Raji (cell line): ENCODE results near the gene ZNF664.

ENCODE experiments used
- POLR2A ChIP-seq: IDR thresholded peaks from 2 replicates; pipeline ENCODE4 v1.6.1; 2011; ENCODE audit warnings: low read depth, low read length, control low read depth; ENCODE audit not compliant: insufficient read depth

ZNF664 gene

GRCh38 chr12:123972457-123973401 lies at the start of gene ZNF664, which contains the start of gene CCDC92:
ZNF664 (plus strand) TSS chr12:123973215; CDS start chr12:124012145, 38,930 bp downstream.
CCDC92 (minus strand) TSS chr12:123972831; CDS start chr12:123944305, 28,526 bp downstream.
- peak; percentile 82 for TF ChIP-seq POLR2A

- no peak for TF ChIP-seq POLR2A
Observed at GRCh38 chr12:123923927-123924326, 49.1 kb upstream of the ZNF664 start.

GRCh38 chr12:123924539-123924938 lies 48.5 kb upstream of the ZNF664 start:
- no peak for TF ChIP-seq POLR2A

GRCh38 chr12:123928274-123928865 lies 44.6 kb upstream of the ZNF664 start:
- no peak for TF ChIP-seq POLR2A

- no peak for TF ChIP-seq POLR2A
Observed at GRCh38 chr12:123928897-123929296, 44.1 kb upstream of the ZNF664 start.

- TF ChIP-seq POLR2A = no peak
Observed at GRCh38 chr12:123929946-123930583, 43.0 kb upstream of the ZNF664 start.

GRCh38 chr12:123931686-123932321 lies 41.2 kb upstream of the ZNF664 start:
- no peak for TF ChIP-seq POLR2A

- no peak for TF ChIP-seq POLR2A
Observed at GRCh38 chr12:123933214-123933613, 39.8 kb upstream of the ZNF664 start.

GRCh38 chr12:123934016-123934620 lies 38.9 kb upstream of the ZNF664 start:
- TF ChIP-seq POLR2A = no peak

- TF ChIP-seq POLR2A = no peak
Observed at GRCh38 chr12:123934829-123935228, 38.2 kb upstream of the ZNF664 start.

- TF ChIP-seq POLR2A = no peak
Observed at GRCh38 chr12:123935956-123936355, 37.1 kb upstream of the ZNF664 start.

GRCh38 chr12:123936471-123936870 lies 36.5 kb upstream of the ZNF664 start:
- no peak for TF ChIP-seq POLR2A

- no peak for TF ChIP-seq POLR2A
Observed at GRCh38 chr12:123936956-123937706, 35.9 kb upstream of the ZNF664 start.
